HG03571 (cell line): Measurements from ENCODE around the gene RAB40C.

Source experiments
- ATAC-seq: cut with Tn5 transposase; IDR thresholded peaks from one replicate; pipeline ENCODE4 v1.9.1; 2021; ENCODE audit not compliant: unreplicated experiment

RAB40C gene

DNA sequence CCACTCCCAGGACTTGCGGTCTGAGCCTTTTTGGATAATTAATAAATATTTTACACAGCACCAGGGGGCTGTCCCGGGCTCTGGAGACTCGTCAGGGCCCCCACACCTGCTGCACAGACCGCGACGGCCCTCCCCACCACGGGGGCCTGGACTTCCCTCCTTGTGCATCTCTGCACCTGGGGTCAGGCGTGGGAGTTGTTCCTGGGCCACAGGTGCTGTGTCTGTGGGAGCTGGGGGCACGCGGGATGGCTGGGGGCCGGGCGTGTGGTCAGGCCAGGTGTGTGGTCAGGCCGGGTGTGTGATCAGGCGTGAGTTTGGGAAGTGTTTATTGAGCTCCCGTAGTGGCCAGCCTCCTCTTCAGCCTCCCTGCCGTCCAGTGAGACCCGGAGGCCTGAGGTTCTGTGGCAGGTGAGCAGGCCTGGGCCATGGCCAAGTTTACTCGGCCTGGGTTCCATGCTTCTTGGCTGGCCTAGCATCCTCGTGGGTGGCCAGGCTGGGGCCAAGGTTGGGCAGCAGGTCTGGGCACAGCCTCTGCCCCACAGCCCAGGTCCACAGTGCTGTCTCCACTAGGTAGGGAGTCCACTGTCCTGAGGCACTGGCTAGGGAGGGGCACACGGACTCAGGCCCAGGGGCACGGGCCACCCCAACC is 88.5 kb downstream of the RAB40C start:
- no peak for ATAC-seq
